ENCODE data around the gene LRRK1. TPM values are rescaled to one million over a fixed set of nuclear protein-coding genes. Genes with fewer than 3 reads are reported as not detected.
"Not testable (repeated sequence)": the region's sequence is repeated elsewhere in the genome, so short reads cannot be mapped to it uniquely, and the experiment has no call there.

Gene LRRK1
- total RNA-seq, 1 experiment from 2014 or later = 9.9 TPM

- no peak for DNase-seq (ENCODE audit: low read depth)
Observed at GRCh38 chr15:101066501-101067408, 147.6 kb downstream of the LRRK1 start.

- DNase-seq (ENCODE audit: low read depth) = no peak
Observed at GRCh38 chr15:101067660-101068522, 148.7 kb downstream of the LRRK1 start.

- no peak for DNase-seq (ENCODE audit: low read depth)
Observed at GRCh38 chr15:101068523-101068960, 149.4 kb downstream of the LRRK1 start.

- DNase-seq (ENCODE audit: low read depth) = no peak
Observed at GRCh38 chr15:101068961-101069653, 149.9 kb downstream of the LRRK1 start.

- no peak for DNase-seq (ENCODE audit: low read depth)
Observed at GRCh38 chr15:101069654-101069973, 150.5 kb downstream of the LRRK1 start.

- no peak for DNase-seq (ENCODE audit: low read depth)
Observed at GRCh38 chr15:101070024-101070423, 150.9 kb downstream of the LRRK1 start.

- peak; percentile 95 for DNase-seq (ENCODE audit: low read depth)
Observed at GRCh38 chr15:101070502-101071273, 151.5 kb downstream of the LRRK1 start.

DNA sequence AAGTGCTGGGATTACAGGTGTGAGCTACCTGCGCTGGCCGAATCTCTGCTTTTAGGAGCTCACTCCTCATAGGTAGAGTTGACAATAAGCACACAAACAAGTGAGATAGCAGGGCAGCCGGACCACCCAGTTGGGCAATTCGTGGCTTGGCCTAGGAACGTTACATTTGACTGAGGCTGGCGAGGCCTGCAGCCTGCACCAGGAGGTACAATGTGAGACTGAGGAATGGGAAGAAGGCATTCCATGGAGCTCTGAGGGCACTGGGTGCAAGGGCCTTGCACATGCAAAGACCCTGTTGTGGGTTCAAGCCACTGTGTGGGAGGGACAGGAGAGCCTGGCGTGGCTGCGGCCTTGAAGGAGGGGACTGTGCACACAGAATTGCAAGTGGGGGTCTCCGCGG is 152.5 kb downstream of the LRRK1 start:
- DNase-seq (ENCODE audit: low read depth) = no peak

GRCh38 chr15:101072235-101072634 is 153.1 kb downstream of the LRRK1 start:
- DNase-seq (ENCODE audit: low read depth) = not testable (repeated sequence)

- not testable (repeated sequence) for DNase-seq (ENCODE audit: low read depth)
Observed at GRCh38 chr15:101077806-101078668, 158.9 kb downstream of the LRRK1 start.

GRCh38 chr15:101078669-101079323 is 159.6 kb downstream of the LRRK1 start:
- DNase-seq (ENCODE audit: low read depth) = no peak

- no peak for DNase-seq (ENCODE audit: low read depth)
Observed at GRCh38 chr15:101081900-101082299, 162.7 kb downstream of the LRRK1 start.

GRCh38 chr15:101083336-101084045 is 164.3 kb downstream of the LRRK1 start:
- DNase-seq (ENCODE audit: low read depth) = no peak

- no peak for DNase-seq (ENCODE audit: low read depth)
Observed at GRCh38 chr15:101084801-101085200, 165.6 kb downstream of the LRRK1 start.

DNA sequence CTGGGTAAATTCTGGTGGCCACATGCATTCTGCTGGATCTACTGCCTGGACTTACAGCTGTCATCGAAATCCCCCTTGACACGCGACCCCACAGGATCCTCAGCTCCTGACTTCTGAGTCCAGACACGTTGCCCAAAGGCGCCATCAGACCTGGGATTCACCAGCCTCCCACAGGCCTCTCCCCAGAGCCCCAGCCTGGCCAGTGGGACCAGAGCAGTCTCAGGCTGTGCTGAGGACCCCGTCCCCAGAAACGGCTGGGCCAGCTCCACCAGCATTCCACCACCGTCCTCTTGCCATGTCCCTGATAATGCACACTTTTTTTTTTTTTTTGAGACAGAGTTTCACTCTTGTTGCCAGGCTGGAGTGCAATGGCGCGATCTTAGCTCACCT is 166.1 kb downstream of the LRRK1 start:
- DNase-seq (ENCODE audit: low read depth) = no peak

GRCh38 chr15:101086394-101087171 is 167.4 kb downstream of the LRRK1 start:
- no peak for DNase-seq (ENCODE audit: low read depth)

DNA sequence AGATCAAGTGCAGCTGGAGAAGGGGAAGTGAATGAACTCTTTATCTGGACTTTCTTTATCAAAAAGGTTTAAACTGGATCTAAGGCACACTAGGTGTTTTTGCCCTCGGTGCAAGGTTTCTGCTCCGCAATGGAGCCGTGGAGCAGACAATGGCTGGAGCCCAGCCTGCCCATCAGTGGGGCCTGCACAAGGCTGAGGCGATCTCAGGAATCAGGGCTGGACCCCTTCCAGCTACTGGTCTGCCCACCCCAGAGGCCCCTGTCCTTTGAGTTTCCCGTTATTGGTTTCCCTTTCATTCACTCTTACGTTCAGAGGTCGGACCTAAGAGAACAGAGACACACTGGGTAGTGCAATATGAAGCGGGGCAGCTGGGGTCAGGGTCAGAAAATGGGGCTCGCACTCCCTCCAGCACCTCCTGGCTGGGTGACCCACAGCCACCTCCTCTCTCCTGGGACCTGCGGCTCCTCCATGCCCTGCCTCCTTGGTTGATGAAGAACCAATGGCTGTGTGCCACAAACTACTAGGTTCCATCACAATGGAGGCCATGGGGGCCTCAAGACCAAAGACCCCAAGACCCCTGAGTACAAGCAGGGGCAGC is 168.1 kb downstream of the LRRK1 start:
- DNase-seq (ENCODE audit: low read depth) = no peak

- DNase-seq (ENCODE audit: low read depth) = no peak
Observed at GRCh38 chr15:101088271-101088670, 169.1 kb downstream of the LRRK1 start.
